IPS-NIHi7 (cell line): ENCODE results near the gene ATP2C2.
"Not testable (repeated sequence)": the region's sequence is repeated elsewhere in the genome, so short reads cannot be mapped to it uniquely, and the experiment has no call there.

Experiments
- DNase-seq: peaks from one replicate; pipeline ENCODE4 v3.0.0; 2012; ENCODE audit warnings: mixed read lengths; ENCODE audit errors: extremely low spot score

The ATP2C2 gene

DNA sequence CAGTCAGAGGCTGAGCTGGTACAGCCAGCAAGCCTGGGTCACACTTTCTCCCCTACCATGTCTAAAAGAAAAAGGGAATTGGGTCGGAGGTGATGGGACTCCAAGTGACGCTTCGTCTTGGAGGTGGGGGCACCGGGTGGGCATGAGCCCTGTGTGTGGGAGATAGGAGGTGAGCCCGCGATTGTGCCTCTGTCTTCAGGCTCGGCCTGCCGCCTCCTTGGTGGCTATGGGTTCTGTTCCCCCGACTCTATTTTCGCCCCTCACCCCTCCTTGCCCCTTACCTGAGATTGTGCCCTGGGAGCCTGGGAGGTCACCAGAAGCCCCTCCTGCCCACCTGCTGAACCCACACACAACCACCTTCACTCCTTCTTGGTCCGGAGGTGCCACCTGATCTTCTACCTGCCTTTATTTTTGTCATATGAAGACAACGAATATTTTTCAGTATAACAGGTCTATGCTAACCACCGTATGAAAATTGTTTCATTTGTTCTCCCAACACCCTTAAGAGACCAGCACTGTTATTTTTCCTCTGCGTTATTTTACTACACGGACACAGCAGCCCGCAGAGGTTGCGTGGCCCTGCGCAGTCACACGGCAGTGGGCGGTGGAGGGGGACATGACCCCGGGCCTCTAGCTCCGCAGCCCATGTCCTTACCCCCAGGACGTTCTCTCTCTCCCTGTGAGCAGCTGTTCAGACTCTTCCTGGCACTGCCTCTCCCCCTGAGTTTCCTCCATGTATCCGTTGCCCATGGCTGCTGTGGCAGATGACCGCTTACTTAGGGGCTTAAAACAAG, 49.9 kb downstream of the ATP2C2 start:
- DNase-seq, result no peak

GRCh38 chr16:84419730-84420129, 51.4 kb downstream of the ATP2C2 start:
- DNase-seq, result no peak

- not testable (repeated sequence) for DNase-seq
Observed at GRCh38 chr16:84420556-84420955, 52.2 kb downstream of the ATP2C2 start.

DNA sequence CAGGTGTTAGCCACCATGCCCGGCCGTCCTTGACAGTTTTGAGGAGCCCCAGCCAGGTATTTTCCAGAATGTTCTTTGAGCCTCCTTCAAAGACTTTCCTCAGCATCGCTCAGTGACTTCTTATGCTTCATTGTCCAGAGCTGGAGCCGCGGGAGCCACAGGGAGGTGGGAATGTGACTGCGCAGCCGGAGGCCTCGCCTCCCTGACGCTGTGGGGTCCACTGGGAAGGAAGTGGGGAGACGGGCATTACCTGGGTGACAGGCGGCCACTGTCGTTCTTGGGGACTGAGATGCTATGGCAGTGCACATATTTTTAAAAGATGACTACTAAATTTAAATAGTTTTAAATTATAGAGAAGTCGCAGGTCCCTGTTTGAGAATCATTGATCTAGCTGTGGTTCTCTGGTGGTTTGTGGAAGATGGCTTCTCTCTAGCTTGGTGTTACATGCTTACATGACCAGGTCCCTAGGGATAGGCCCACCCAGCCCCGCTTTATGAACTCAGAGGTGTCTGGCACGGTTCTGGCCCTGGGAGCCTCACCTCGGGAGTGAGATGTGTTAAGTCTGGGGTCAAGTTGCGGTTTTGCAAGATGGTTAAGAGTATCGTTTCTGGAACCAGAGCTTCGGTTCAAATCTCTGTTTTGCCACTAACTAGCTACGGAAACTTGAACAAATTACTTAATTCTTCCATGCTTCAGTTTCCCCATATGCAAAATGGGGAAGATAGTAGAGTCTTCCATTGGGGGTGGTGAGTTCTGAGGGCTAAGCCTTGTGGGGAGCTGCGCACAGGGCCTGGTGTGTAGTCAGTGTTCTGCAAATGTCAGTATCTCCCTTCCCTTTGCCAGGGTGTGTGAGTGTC, 53.0 kb downstream of the ATP2C2 start:
- DNase-seq, result no peak

GRCh38 chr16:84421938-84422220, 53.5 kb downstream of the ATP2C2 start:
- no peak for DNase-seq

- peak; percentile 42 for DNase-seq
Observed at GRCh38 chr16:84423416-84423837, 55.1 kb downstream of the ATP2C2 start.

DNA sequence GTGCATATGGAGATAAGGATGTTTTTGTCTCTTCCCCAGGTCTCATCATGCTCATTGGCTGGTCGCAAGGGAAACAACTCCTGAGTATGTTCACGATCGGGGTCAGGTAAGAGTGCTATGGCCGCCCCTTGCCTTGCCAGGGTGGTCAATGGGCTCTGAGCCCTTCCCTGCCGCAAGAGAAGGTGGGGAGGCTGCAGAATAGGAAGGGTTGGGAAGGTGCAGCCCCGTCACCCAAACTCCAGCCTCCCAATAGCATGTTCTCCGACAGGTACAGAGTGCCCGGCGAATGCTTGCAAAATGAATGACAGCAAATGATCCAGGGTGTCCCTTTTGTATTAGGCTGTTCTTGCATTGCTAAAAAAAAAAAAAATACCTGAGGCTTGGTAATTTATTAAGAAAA, 57.4 kb downstream of the ATP2C2 start:
- no peak for DNase-seq

DNA sequence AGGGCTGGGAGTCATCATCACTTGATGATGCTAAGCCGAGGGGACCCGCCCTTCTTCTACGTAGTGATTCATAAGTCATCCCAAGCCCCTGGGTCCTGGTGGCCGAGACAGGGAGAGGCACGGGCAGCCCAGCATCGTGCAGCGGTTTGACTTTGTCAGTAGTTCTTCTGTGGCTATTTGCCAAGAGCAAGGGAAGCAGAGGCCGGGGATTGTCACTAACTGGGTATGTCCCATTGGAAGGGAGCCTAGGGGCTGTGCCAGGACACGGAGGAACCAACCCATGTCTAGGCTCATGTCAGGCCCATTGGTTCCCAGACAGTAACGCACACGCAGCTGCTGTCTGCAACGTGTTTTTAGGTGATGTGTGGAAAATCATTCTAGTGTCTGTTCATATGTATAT, 58.5 kb downstream of the ATP2C2 start:
- no peak for DNase-seq

DNA sequence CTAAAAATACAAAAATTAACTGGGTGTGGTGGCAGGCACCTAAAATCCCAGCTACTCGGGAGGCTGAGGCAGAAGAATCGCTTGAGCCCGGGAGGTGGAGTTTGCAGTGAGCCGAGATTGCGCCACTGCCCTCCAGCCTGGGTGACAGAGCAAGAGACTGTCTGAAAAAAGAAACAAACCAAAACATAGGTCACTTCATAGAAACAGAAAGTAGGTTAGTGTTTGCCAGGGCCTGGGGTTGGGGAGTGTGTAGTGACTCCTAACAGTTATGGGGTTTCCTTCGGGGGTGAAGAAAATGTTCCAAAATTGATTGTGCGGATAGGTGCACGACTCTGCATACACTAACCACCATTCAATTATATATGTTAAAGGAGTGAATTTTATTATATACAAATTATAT, 59.2 kb downstream of the ATP2C2 start:
- DNase-seq, result no peak

- DNase-seq, result no peak
Observed at GRCh38 chr16:84430860-84431259, 62.5 kb downstream of the ATP2C2 start.

DNA sequence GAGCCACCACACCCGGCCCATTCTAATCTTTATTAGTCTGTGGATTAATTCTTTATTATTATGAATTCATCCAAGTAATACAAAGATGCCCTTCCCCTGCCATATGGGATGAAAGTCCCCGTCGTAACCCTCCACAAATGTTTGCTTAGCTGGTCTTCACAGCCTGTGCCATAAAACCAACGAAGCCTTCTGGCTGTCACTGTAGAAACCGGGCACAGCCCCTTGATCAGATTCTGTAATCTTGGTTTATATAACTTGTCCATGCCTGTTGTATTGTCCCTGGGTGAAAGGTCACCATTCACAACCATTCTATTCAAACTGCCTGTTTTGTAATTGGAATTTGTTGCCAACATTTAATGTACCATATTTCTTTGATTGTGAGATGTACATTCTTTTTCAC, 66.5 kb downstream of the ATP2C2 start:
- DNase-seq, result no peak

- DNase-seq, result no peak
Observed at GRCh38 chr16:84436196-84436595, 67.9 kb downstream of the ATP2C2 start.

DNA sequence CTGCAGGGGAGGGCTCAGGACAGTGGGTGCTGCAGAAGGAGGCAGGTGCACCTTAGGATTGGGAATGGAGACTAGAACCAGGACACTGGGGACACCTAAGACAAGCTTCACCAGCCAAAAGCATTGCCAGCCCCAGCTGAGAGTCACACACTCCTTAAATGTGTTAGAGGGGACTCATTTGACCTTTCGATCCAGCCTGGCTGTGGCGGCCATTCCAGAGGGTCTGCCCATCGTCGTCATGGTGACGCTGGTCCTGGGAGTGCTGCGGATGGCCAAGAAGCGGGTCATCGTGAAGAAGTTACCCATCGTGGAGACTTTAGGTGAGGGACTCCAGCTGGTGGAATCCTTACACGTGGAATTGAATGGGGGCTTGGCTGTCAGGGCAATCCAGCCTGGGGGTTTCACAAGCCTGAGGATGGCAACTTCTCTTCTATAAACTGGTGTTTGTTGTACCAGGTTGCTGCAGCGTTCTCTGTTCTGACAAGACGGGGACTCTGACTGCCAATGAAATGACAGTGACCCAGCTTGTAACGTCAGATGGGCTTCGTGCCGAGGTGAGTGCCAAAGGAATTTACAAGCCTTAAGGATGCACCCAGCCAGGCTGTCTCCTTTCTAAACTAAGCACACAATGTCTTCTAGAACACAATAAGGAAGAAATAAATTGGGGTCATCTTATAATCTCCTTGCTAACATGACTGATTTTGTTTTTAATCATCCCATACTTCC, 70.8 kb downstream of the ATP2C2 start:
- DNase-seq, result no peak

DNA sequence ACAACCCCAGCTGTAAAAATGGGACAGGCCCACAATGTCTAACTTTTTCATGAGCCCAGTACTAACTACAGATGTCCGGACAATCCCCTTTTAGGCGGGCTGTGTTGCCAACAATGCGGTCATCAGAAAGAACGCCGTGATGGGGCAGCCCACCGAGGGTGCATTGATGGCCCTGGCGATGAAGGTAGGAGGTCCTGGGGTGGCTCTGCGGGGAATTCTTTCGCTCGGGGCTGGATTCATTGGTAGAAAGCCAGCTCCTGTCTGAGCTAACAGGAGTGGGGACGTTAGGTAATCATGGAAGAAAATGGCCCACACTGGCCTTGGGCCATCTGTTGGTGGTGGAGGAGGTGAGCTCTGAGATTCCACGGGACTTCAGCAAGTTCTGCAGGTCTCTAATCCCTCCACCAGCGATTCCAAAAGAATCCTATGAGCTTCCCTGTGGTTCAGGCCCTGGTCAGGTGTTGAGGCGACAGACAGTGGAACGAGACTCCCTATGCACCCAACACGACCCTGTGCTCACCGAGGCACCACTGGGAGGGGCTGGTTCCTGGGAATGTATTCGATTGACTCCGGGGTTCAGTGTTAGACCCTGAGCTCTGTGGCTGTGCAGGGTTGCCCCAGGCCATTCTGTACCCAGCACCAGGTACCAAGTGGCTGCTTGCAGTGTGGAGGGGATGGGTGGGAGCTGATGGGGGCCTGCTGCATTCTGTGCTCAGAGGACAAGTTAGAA, 74.2 kb downstream of the ATP2C2 start:
- no peak for DNase-seq

GRCh38 chr16:84443166-84443802, 74.9 kb downstream of the ATP2C2 start:
- DNase-seq, result no peak

- no peak for DNase-seq
Observed at GRCh38 chr16:84444476-84444875, 76.1 kb downstream of the ATP2C2 start.

GRCh38 chr16:84446084-84446483, 77.7 kb downstream of the ATP2C2 start:
- DNase-seq, result no peak

DNA sequence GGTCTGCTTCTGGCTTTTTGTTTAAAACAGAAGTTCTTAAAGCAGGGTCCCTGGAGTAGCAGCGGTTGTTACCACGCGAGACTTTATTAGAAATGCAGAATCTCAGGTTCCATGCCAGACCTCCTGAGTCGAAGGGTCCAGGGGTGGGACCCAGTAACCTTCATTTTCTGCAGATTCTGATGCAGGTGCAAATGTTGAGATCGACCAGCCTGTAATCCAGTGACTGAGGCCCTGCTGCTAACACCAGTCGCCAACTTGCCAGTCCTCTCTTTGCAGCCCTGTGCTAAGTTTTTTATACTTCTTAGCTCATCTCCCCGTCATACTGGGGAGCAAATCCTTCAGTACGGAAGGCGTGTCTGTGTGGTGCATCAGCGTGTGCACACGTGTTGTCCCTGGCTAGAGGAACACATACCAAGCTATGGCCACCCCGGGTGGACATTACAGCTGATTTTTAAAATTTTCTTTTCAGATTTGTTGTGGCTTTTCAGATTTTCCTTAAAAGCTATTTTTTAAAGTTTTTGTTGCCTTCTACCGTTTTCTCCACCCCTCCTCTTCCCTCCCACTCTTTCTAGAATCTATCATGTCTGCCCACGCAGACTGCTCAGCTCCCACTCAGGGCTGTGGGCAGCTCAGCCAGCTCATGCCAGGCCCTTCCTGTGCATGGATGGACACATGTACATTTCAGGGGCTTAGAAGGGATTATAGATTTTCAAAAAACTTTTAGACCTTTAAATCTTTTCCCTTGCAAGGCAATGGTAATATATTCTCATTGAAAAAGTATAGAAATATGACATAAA, 78.5 kb downstream of the ATP2C2 start:
- DNase-seq, result no peak

- DNase-seq, result no peak
Observed at GRCh38 chr16:84448444-84448843, 80.1 kb downstream of the ATP2C2 start.
